PC-3 (cell line): ENCODE data around the gene TMEM273. TPM values are rescaled to one million over a fixed set of nuclear protein-coding genes. Genes with fewer than 3 reads are reported as not detected.

Source experiments
- ATAC-seq: fragments of 200-7000 bp; cut with Tn5 transposase; 2 replicates; pipeline ENCODE4 v1.9.1; 2020; ENCODE audit warnings: mild to moderate bottlenecking, moderate library complexity
- BruUV-seq: library from RNA; stranded (reverse); fragments of 400-500 nt; replicated peaks from 2 replicates; lab custom pipeline; 2021; lab: Mats Ljungman, UMichigan
- CTCF ChIA-PET: fragments of 300-600 bp; sonication (Branson Sonifier 250); formaldehyde crosslinking; loops from one replicate; lab custom pipeline; 2022; ENCODE audit warnings: antibody characterized with exemption; lab: Charles Lee
- POLR2A ChIA-PET: fragments of 300-600 bp; sonication (Branson Sonifier 250); formaldehyde crosslinking; loops from one replicate; lab custom pipeline; 2022; ENCODE audit warnings: antibody characterized with exemption; ENCODE audit not compliant: unreplicated experiment; lab: Charles Lee
- DNase-seq: peaks from one replicate; pipeline ENCODE4 v3.0.0-alpha.2; 2015
- H2AFZ ChIP-seq: fragments of 300-600 bp; sonication (generic); 2 replicates; pipeline ENCODE4 v1.6.0; 2016; ENCODE audit warnings: antibody characterized with exemption, low read length
- H3F3A ChIP-seq: fragments of 300-600 bp; sonication (generic); one replicate; pipeline ENCODE4 v1.6.0; 2017; ENCODE audit warnings: antibody characterized with exemption, low read length, control low read depth, mild to moderate bottlenecking; ENCODE audit not compliant: unreplicated experiment
- H3K27ac ChIP-seq: fragments of 300-600 bp; sonication (generic); 2 replicates; pipeline ENCODE4 v1.5.1; 2016; ENCODE audit warnings: mild to moderate bottlenecking, low read length
- H3K27me3 ChIP-seq: fragments of 300-600 bp; sonication (generic); 2 replicates; pipeline ENCODE4 v1.6.1; 2016; ENCODE audit warnings: low read length, mixed read lengths
- H3K36me3 ChIP-seq: fragments of 300-600 bp; sonication (generic); 2 replicates; pipeline ENCODE4 v1.6.1; 2016; ENCODE audit warnings: low read depth, mixed run types, low read length, mixed read lengths
- H3K4me1 ChIP-seq: fragments of 300-600 bp; sonication (generic); 2 replicates; pipeline ENCODE4 v1.5.1; 2016; ENCODE audit warnings: low read length; ENCODE audit not compliant: insufficient read depth
- H3K4me2 ChIP-seq: fragments of 300-600 bp; sonication (generic); 2 replicates; pipeline ENCODE4 v1.6.0; 2016; ENCODE audit warnings: low read length
- H3K4me3 ChIP-seq: fragments of 300-600 bp; sonication (generic); 2 replicates; pipeline ENCODE4 v1.5.1; 2016; ENCODE audit warnings: mild to moderate bottlenecking, low read length, mixed read lengths
- H3K79me2 ChIP-seq: fragments of 300-600 bp; sonication (generic); 2 replicates; pipeline ENCODE4 v1.6.1; 2017; ENCODE audit warnings: low read length, mixed read lengths
- H3K9ac ChIP-seq: fragments of 300-600 bp; sonication (generic); 2 replicates; pipeline ENCODE4 v1.6.0; 2016; ENCODE audit warnings: mild to moderate bottlenecking, low read length
- H3K9me2 ChIP-seq: fragments of 300-600 bp; sonication (generic); replicated peaks from 2 replicates; pipeline ENCODE4 v1.6.1; 2016; ENCODE audit warnings: mixed run types, low read length, mixed read lengths
- H3K9me3 ChIP-seq: fragments of 300-600 bp; sonication (generic); 2 replicates; pipeline ENCODE4 v1.6.1; 2016; ENCODE audit warnings: low read length, mixed read lengths
- H4K20me1 ChIP-seq: fragments of 300-600 bp; sonication (generic); 2 replicates; pipeline ENCODE4 v1.6.1; 2016; ENCODE audit warnings: low read length, mixed read lengths
- EZH2 ChIP-seq: fragments of 300-600 bp; sonication (generic); IDR thresholded peaks from one replicate; pipeline ENCODE4 v1.6.1; 2017; ENCODE audit warnings: antibody characterized with exemption, mild to moderate bottlenecking, low read length; ENCODE audit not compliant: unreplicated experiment
- EZH2phosphoT487 ChIP-seq: fragments of 300-600 bp; sonication (generic); IDR thresholded peaks from 2 replicates; pipeline ENCODE4 v1.6.1; 2018; ENCODE audit warnings: mild to moderate bottlenecking, antibody characterized with exemption, low read length, borderline replicate concordance
- intact Hi-C: fragments of 100-400 bp; cut with micrococcal nuclease; formaldehyde crosslinking; loops from 2 replicates; pipeline ENCODE4 v1.9.0; 2023
- total RNA-seq: library from RNA; depleted of rRNA; stranded (reverse); fragments of >200 nt; gene quantifications from 2 replicates; pipeline ENCODE4 v1.2.3, GENCODE V29; 2014
- TF ChIP-seq, protein P1 (sequence below): fragments of 300-600 bp; sonication (generic); conservative IDR thresholded peaks from 2 replicates; pipeline ENCODE4 v1.5.1; 2017; ENCODE audit warnings: antibody characterized with exemption, low read depth, mild to moderate bottlenecking, low read length

Gene TMEM273
- total RNA-seq, 1 experiment from 2014 or later = not detected

DNA sequence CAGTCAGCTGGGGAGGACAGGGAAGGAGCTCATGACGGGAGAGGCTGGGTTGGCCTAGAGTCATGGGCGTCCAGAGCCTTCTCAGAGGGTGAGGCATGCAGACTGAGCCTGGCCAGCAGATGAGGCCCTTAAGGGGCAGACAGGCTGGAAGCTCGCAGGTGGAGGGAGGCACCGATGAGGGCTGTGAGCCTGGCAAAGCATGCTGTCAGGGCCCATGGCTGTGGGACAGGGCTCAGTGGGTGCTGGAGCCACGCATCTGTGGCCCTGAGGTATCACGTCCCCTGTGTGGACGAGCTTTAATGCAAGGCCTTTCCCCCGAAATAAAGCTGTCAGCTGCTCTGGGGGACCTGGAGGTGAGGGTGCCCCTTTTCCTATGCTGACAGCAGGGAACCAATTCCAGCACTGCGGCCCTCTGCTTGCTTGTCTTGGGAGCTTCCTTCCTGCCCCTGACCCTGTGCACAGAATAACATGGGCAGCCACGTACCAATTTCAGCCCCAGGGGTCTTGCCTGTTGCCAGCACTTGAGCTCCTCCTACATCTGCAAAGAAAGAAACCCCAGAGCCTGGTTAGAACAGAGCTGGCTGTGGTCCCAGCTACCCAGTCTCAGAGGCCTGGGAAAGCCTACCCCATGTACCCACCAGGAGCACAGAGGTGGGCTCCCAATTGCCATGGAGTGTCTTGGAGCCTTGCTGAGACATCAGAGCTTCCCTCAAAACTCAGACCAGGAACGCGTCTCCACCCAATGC, 20.6 kb downstream of the TMEM273 start:
- H3K36me3 ChIP-seq = no peaks in the 10 kb centered on the region
- intact Hi-C loops = loop anchor here (10.0 kb wide), 1 partner anchor 183 kb away; no protein-coding TSS in a partner anchor

DNA sequence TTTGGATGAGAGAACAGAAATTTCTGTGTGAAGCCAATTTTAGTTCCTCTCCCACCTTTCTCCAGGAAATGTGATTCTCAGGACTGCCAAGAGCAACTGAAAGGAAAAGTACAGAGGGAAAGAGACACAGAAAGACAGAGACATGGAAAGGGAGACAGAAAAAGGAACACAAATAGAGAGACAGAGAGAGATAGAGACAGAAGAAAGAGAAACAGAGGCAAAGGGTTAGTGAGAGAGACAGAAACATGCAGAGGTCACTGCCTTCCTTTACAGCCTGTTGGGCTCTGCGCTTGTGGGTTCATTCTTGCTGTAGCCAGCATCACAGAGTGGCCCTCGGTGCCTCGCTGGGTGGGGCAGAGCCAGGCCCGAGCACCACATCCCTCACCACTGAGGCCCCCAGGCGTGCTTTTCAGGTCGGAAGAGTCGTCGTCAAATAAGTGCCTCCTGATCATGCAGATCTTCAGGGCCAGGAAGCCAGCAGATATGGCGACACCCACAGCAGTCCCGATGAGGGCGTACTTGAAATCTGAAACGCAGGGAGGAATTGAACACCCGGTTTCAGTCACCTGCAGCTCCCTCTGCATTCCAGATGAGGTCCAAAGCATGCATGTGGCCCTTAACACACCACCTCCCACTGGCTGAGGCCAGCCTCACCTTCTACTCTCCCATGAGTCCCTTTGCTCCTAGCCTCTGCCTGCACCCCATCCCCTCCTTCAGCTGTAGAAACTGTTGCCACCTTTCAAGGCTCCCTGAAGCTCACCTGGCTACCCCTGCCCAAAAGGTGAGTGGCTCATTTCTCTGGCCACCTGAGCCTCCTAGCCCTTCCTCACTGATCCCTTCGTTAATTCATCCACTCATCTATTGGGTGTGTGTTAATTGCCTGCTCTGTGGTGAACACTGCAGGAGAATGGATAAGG, 21.4 kb downstream of the TMEM273 start:
- H3K9me2 ChIP-seq = no peaks in the 10 kb centered on the region
- no peaks in the 10 kb centered on the region for H4K20me1 ChIP-seq
- no peaks in the 10 kb centered on the region for H3K9me3 ChIP-seq
- no peak for DNase-seq
- no peak overlapping the region for H3K4me2 ChIP-seq
- 0 out of 2 replicates have a peak, but pooled peaks cover 5% of the 10 kb centered on the region for H3K4me1 ChIP-seq
- no peak overlapping the region for H3K4me3 ChIP-seq
- H3K27me3 ChIP-seq = peaks cover 3% of the 10 kb centered on the region; the same call in 1 of the 2 replicates
- no peak for TF ChIP-seq EZH2phosphoT487
- TF ChIP-seq EZH2 = no peak
- TF ChIP-seq, protein P1, sequence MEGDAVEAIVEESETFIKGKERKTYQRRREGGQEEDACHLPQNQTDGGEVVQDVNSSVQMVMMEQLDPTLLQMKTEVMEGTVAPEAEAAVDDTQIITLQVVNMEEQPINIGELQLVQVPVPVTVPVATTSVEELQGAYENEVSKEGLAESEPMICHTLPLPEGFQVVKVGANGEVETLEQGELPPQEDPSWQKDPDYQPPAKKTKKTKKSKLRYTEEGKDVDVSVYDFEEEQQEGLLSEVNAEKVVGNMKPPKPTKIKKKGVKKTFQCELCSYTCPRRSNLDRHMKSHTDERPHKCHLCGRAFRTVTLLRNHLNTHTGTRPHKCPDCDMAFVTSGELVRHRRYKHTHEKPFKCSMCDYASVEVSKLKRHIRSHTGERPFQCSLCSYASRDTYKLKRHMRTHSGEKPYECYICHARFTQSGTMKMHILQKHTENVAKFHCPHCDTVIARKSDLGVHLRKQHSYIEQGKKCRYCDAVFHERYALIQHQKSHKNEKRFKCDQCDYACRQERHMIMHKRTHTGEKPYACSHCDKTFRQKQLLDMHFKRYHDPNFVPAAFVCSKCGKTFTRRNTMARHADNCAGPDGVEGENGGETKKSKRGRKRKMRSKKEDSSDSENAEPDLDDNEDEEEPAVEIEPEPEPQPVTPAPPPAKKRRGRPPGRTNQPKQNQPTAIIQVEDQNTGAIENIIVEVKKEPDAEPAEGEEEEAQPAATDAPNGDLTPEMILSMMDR = no peak
- no peak for ATAC-seq
- intact Hi-C loops = loop anchor here (10.0 kb wide), 1 partner anchor 182 kb away; no protein-coding TSS in a partner anchor
- ChIA-PET CTCF (no interaction called here), POLR2A (no interaction called here)
- BruUV-seq = no TSS peak
- H3K36me3 ChIP-seq = no peaks in the 10 kb centered on the region
- H3K79me2 ChIP-seq = no peaks in the 10 kb centered on the region
- H3K9ac ChIP-seq = no peak overlapping the region
- H3K27ac ChIP-seq = no peak overlapping the region
- no peaks in the 10 kb centered on the region for H3F3A ChIP-seq
- H2AFZ ChIP-seq = no peak overlapping the region

More for the DNA sequence above, 20.6 kb downstream of the TMEM273 start:
- DNase-seq = no peak
- H3K9ac ChIP-seq = no peak overlapping the region
- no peak overlapping the region for H3K4me3 ChIP-seq
- H3K27me3 ChIP-seq = peaks cover 10% of the 10 kb centered on the region; the same call in 1 of the 2 replicates
- POLR2A ChIA-PET = no interaction called here
- no peak overlapping the region for H3K4me2 ChIP-seq
- BruUV-seq = no TSS peak
- H3K27ac ChIP-seq = no peak overlapping the region
- H3K9me3 ChIP-seq = no peaks in the 10 kb centered on the region
- no peaks in the 10 kb centered on the region for H3K9me2 ChIP-seq
- ATAC-seq = no peak
- H3K4me1 ChIP-seq = no peaks in the 10 kb centered on the region
- H3K79me2 ChIP-seq = no peaks in the 10 kb centered on the region
- no peak overlapping the region for H2AFZ ChIP-seq
- H3F3A ChIP-seq = no peaks in the 10 kb centered on the region
- TF ChIP-seq, protein P1 = no peak
- TF ChIP-seq EZH2 = no peak
- no peak for TF ChIP-seq EZH2phosphoT487
- H4K20me1 ChIP-seq = no peaks in the 10 kb centered on the region
- CTCF ChIA-PET = no interaction called here
